HG03097 (cell line): ENCODE results near the gene RNF138.
A peak's percentile ranks its signal among the peaks of the same experiment; 100 is the strongest.
"Not testable (repeated sequence)": the region's sequence is repeated elsewhere in the genome, so short reads cannot be mapped to it uniquely, and the experiment has no call there.

Source experiments
- ATAC-seq: cut with Tn5 transposase; IDR thresholded peaks from one replicate; pipeline ENCODE4 v1.9.1; 2021; ENCODE audit not compliant: unreplicated experiment, low FRiP score

Gene RNF138

GRCh38 chr18:32095192-32095899 is 3.7 kb downstream of the RNF138 start:
- ATAC-seq, result no peak

GRCh38 chr18:32095900-32096229 is 4.2 kb downstream of the RNF138 start:
- ATAC-seq, result no peak

- ATAC-seq, result no peak
Measured at GRCh38 chr18:32096946-32097345, 5.3 kb downstream of the RNF138 start.

GRCh38 chr18:32104516-32104915 is 12.8 kb downstream of the RNF138 start:
- ATAC-seq, result no peak

GRCh38 chr18:32110005-32110404 is 18.3 kb downstream of the RNF138 start:
- ATAC-seq, result no peak

- no peak for ATAC-seq
Measured at GRCh38 chr18:32111706-32112105, 20.0 kb downstream of the RNF138 start.

- no peak for ATAC-seq
Measured at GRCh38 chr18:32112826-32113225, 21.2 kb downstream of the RNF138 start.

GRCh38 chr18:32114293-32114942 is 22.7 kb downstream of the RNF138 start:
- ATAC-seq, result no peak

- no peak for ATAC-seq
Measured at GRCh38 chr18:32122039-32122438, 30.4 kb downstream of the RNF138 start.

- ATAC-seq, result no peak
Measured at GRCh38 chr18:32126538-32126937, 34.9 kb downstream of the RNF138 start.

GRCh38 chr18:32135625-32136024 is 44.0 kb downstream of the RNF138 start:
- ATAC-seq, result no peak

- ATAC-seq, result no peak
Measured at GRCh38 chr18:32138332-32138982, 46.8 kb downstream of the RNF138 start.

- no peak for ATAC-seq
Measured at GRCh38 chr18:32139835-32140283, 48.2 kb downstream of the RNF138 start.

GRCh38 chr18:32148185-32148870 is 56.7 kb downstream of the RNF138 start:
- ATAC-seq, result no peak

GRCh38 chr18:32152705-32153448 is 61.2 kb downstream of the RNF138 start:
- peak; percentile 96 for ATAC-seq

GRCh38 chr18:32156855-32157254 is 65.2 kb downstream of the RNF138 start:
- no peak for ATAC-seq

GRCh38 chr18:32157580-32157979 is 65.9 kb downstream of the RNF138 start:
- ATAC-seq, result no peak

- ATAC-seq, result peak; percentile 84
Measured at GRCh38 chr18:32158108-32158624, 66.5 kb downstream of the RNF138 start.

GRCh38 chr18:32158631-32159030 is 67.0 kb downstream of the RNF138 start:
- ATAC-seq, result not testable (repeated sequence)

- ATAC-seq, result no peak
Measured at GRCh38 chr18:32160547-32160946, 68.9 kb downstream of the RNF138 start.
